Measurements from ENCODE around the gene TIFAB.

DNA sequence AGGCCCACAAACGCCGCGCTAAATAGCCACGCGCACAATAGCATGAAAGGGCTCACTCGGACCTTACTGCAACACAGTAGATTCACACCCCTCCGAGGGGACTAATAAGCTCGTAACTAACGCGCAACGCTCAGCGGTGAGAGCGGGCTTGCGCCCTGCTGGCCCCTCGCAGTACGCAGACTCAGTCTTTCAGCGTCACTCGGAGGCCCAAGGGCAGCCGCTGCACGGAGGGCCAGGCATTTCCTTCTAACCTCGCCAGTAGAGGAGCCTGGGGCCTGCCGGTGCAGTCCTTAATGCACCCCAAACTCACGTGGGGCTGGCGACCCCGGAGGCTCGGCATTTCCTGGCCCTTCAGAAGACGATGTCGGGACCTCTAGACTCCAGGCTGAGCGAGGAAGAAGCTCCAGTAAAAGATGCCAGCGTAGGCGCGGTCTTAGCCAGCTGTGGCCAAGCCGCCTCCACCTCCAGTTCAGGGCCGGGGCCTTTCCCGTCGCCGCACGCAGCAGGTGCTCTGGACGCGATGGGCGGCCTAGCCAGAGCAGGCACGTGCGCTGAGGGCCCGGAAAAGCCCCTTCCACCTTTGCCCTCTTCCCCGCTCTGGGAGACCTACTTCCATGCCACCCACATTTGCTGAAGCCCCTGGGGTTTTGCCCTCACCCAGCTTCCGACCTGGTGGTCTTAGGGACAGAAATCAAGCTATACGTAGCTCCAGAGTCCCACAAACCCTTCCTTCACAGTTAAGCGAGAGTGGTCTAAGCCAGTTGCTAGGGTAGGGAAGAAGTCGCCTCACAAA, 38.3 kb upstream of the TIFAB start:
- TF ChIP-seq, protein P1, sequence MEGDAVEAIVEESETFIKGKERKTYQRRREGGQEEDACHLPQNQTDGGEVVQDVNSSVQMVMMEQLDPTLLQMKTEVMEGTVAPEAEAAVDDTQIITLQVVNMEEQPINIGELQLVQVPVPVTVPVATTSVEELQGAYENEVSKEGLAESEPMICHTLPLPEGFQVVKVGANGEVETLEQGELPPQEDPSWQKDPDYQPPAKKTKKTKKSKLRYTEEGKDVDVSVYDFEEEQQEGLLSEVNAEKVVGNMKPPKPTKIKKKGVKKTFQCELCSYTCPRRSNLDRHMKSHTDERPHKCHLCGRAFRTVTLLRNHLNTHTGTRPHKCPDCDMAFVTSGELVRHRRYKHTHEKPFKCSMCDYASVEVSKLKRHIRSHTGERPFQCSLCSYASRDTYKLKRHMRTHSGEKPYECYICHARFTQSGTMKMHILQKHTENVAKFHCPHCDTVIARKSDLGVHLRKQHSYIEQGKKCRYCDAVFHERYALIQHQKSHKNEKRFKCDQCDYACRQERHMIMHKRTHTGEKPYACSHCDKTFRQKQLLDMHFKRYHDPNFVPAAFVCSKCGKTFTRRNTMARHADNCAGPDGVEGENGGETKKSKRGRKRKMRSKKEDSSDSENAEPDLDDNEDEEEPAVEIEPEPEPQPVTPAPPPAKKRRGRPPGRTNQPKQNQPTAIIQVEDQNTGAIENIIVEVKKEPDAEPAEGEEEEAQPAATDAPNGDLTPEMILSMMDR (IDR thresholded peaks at IDR 0.05) = no peak
- no peak for TF ChIP-seq PHF8 (IDR thresholded peaks at IDR 0.05; ENCODE audit: borderline replicate concordance, low read depth)
- no peak for TF ChIP-seq EP300 (IDR thresholded peaks at IDR 0.05)
- TF ChIP-seq, protein P2, sequence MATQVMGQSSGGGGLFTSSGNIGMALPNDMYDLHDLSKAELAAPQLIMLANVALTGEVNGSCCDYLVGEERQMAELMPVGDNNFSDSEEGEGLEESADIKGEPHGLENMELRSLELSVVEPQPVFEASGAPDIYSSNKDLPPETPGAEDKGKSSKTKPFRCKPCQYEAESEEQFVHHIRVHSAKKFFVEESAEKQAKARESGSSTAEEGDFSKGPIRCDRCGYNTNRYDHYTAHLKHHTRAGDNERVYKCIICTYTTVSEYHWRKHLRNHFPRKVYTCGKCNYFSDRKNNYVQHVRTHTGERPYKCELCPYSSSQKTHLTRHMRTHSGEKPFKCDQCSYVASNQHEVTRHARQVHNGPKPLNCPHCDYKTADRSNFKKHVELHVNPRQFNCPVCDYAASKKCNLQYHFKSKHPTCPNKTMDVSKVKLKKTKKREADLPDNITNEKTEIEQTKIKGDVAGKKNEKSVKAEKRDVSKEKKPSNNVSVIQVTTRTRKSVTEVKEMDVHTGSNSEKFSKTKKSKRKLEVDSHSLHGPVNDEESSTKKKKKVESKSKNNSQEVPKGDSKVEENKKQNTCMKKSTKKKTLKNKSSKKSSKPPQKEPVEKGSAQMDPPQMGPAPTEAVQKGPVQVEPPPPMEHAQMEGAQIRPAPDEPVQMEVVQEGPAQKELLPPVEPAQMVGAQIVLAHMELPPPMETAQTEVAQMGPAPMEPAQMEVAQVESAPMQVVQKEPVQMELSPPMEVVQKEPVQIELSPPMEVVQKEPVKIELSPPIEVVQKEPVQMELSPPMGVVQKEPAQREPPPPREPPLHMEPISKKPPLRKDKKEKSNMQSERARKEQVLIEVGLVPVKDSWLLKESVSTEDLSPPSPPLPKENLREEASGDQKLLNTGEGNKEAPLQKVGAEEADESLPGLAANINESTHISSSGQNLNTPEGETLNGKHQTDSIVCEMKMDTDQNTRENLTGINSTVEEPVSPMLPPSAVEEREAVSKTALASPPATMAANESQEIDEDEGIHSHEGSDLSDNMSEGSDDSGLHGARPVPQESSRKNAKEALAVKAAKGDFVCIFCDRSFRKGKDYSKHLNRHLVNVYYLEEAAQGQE (IDR thresholded peaks at IDR 0.05) = no peak
- no peak for TF ChIP-seq PBX3 (IDR thresholded peaks at IDR 0.05)
- TF ChIP-seq JUNB (IDR thresholded peaks at IDR 0.05) = no peak
- TF ChIP-seq FOSB (CRISPR knock-in tag; IDR thresholded peaks at IDR 0.05) = no peak
- no peak for TF ChIP-seq MAFK (IDR thresholded peaks at IDR 0.05; ENCODE audit: partially characterized antibody)
